Upper lobe of left lung (tissue), 6 donors: Measurements from ENCODE around the gene EXOC4. TPM values are rescaled to one million over a fixed set of nuclear protein-coding genes. Genes with fewer than 3 reads are reported as not detected.

Experiments
- ATAC-seq, 2 donors: fragments of 200-7000 bp; cut with Tn5 transposase; one replicate each; pipeline ENCODE4 v1.9.1; 2022; ENCODE audit warnings: mild to moderate bottlenecking in 2 of 2, moderate library complexity in 2 of 2; ENCODE audit not compliant: low FRiP score in 2 of 2
- DNase-seq, 2 donors: peaks; one replicate each; pipeline ENCODE4 v3.0.0-alpha.2; 2019 to 2020
- H3K27ac ChIP-seq, 4 donors: fragments of 200-600 bp; sonication (generic); one replicate each; pipeline ENCODE4 v1.5.1; 2016 to 2019
- H3K27me3 ChIP-seq, 4 donors: fragments of 200-600 bp; sonication (generic); one replicate each; pipeline ENCODE4 v1.5.1; 2017 to 2019
- H3K36me3 ChIP-seq, 4 donors: fragments of 200-600 bp; sonication (generic); one replicate each; pipeline ENCODE4 v1.5.1; 2016 to 2019
- H3K4me1 ChIP-seq, 4 donors: fragments of 200-600 bp; sonication (generic); one replicate each; pipeline ENCODE4 v1.5.1; 2018 to 2019
- H3K4me3 ChIP-seq, 4 donors: fragments of 200-600 bp; sonication (generic); one replicate each; pipeline ENCODE4 v1.5.1; 2017 to 2019; ENCODE audit warnings: mild to moderate bottlenecking in 2 of 4, moderate library complexity in 1 of 4
- H3K9me3 ChIP-seq, 4 donors: fragments of 200-600 bp; sonication (generic); one replicate each; pipeline ENCODE4 v1.5.1; 2018 to 2019
- CTCF ChIP-seq, 6 experiments: fragments of 450-650 bp in 4 of 6; fragments of 200-600 bp in 2 of 6; sonication (generic) in 2 of 6; IDR thresholded peaks; one replicate each; pipeline ENCODE4 v1.5.1; 2016 to 2019; ENCODE audit warnings: antibody characterized with exemption in 6 of 6
- EP300 ChIP-seq, 4 donors: sonication (generic); formaldehyde crosslinking; IDR thresholded peaks; one replicate each; pipeline ENCODE4 v1.5.1; 2017; ENCODE audit warnings: antibody characterized with exemption in 4 of 4, control low read depth in 2 of 4
- POLR2A ChIP-seq, 4 donors: fragments of 450-650 bp; IDR thresholded peaks; one replicate each; pipeline ENCODE4 v1.5.1; 2016 to 2017; ENCODE audit warnings: antibody characterized with exemption in 4 of 4, mild to moderate bottlenecking in 2 of 4
- POLR2AphosphoS5 ChIP-seq, 2 donors: sonication (generic); formaldehyde crosslinking; IDR thresholded peaks; one replicate each; pipeline ENCODE4 v1.5.1; 2017; ENCODE audit warnings: antibody characterized with exemption in 2 of 2
- WGBS, 2 donors: methylation state at CpG; one replicate each; pipeline ENCODE4 v1.1.5; 2017 to 2018; 5-methylcytosine and 5-hydroxymethylcytosine counted together
- total RNA-seq, 6 donors: library from RNA; depleted of rRNA in 4 of 6; stranded (reverse); fragments of >200 nt in 4 of 6; gene quantifications; one replicate each; pipeline versions ENCODE4 v1.1.0 to v1.2.1, GENCODE V29; 2016 to 2021
- donor health status: DM: no; HTN: no; CAD: no; lungs with moderate emphysema.
- donor health status: DM: no; HTN: yes; CAD: no; lungs with severe emphysema.

EXOC4 gene
- total RNA-seq, 6 donors from 2014 or later = 56.3 to 325 (median 99.4) TPM

GRCh38 chr7:133530682-133531081, 277.8 kb downstream of the EXOC4 start:
- 59 to 68% methylated on average over 4 of the region's 4 CpGs for WGBS, 2 donors
- H3K27me3 ChIP-seq = no peaks in the 10 kb centered on the region
- no peak overlapping the region for H3K4me3 ChIP-seq
- TF ChIP-seq CTCF (IDR thresholded peaks at IDR 0.05) (no peak), EP300 (IDR thresholded peaks at IDR 0.05) (no peak), POLR2AphosphoS5 (IDR thresholded peaks at IDR 0.05) (no peak), POLR2A (IDR thresholded peaks at IDR 0.05) (no peak)
- no peaks in the 10 kb centered on the region for H3K4me1 ChIP-seq
- ATAC-seq (peak in 1 of 2 donors; percentile 41), DNase-seq (no peak)
- no peaks in the 10 kb centered on the region for H3K9me3 ChIP-seq
- no peak overlapping the region for H3K27ac ChIP-seq
- no peaks in the 10 kb centered on the region for H3K36me3 ChIP-seq

- no peak for ATAC-seq
- Histone ChIP-seq H3K27ac (no peak overlapping the region), H3K4me1 (no peaks in the 10 kb centered on the region), H3K9me3 (no peaks in the 10 kb centered on the region), H3K27me3 (no peaks in the 10 kb centered on the region), H3K36me3 (no peaks in the 10 kb centered on the region), H3K4me3 (no peak overlapping the region)
- DNase-seq = no peak
- TF ChIP-seq POLR2A (IDR thresholded peaks at IDR 0.05) (no peak), CTCF (IDR thresholded peaks at IDR 0.05) (no peak), POLR2AphosphoS5 (IDR thresholded peaks at IDR 0.05) (no peak), EP300 (IDR thresholded peaks at IDR 0.05) (no peak)
- 89 to 97% methylated on average over 5 of the region's 5 CpGs for WGBS, 2 donors
Observed at GRCh38 chr7:133534816-133535215, 281.9 kb downstream of the EXOC4 start.

GRCh38 chr7:133535308-133535707, 282.4 kb downstream of the EXOC4 start:
- no peak for DNase-seq

GRCh38 chr7:133536450-133536849, 283.6 kb downstream of the EXOC4 start:
- Histone ChIP-seq H3K36me3 (no peaks in the 10 kb centered on the region), H3K27ac (no peak overlapping the region), H3K4me3 (no peak overlapping the region), H3K27me3 (no peaks in the 10 kb centered on the region), H3K9me3 (no peaks in the 10 kb centered on the region), H3K4me1 (no peaks in the 10 kb centered on the region)
- no peak for DNase-seq
- 95 to 97% methylated on average over 2 of the region's 2 CpGs for WGBS, 2 donors
- no peak for ATAC-seq
- TF ChIP-seq EP300 (IDR thresholded peaks at IDR 0.05) (no peak), CTCF (IDR thresholded peaks at IDR 0.05) (no peak), POLR2AphosphoS5 (IDR thresholded peaks at IDR 0.05) (no peak), POLR2A (IDR thresholded peaks at IDR 0.05) (no peak)

More at GRCh38 chr7:133535308-133535707, 282.4 kb downstream of the EXOC4 start:
- H3K9me3 ChIP-seq = no peaks in the 10 kb centered on the region
- H3K4me1 ChIP-seq = no peaks in the 10 kb centered on the region
- H3K27me3 ChIP-seq = no peaks in the 10 kb centered on the region
- no peak for ATAC-seq
- H3K36me3 ChIP-seq = no peaks in the 10 kb centered on the region
- no peak overlapping the region for H3K27ac ChIP-seq
- TF ChIP-seq EP300 (IDR thresholded peaks at IDR 0.05) (no peak), CTCF (IDR thresholded peaks at IDR 0.05) (no peak), POLR2A (IDR thresholded peaks at IDR 0.05) (no peak), POLR2AphosphoS5 (IDR thresholded peaks at IDR 0.05) (no peak)
- WGBS, 2 donors = 85 to 93% methylated on average over 2 of the region's 2 CpGs
- H3K4me3 ChIP-seq = no peak overlapping the region

GRCh38 chr7:133539016-133539415, 286.1 kb downstream of the EXOC4 start:
- H3K9me3 ChIP-seq = no peaks in the 10 kb centered on the region
- TF ChIP-seq CTCF (IDR thresholded peaks at IDR 0.05) (no peak), POLR2A (IDR thresholded peaks at IDR 0.05) (no peak), POLR2AphosphoS5 (IDR thresholded peaks at IDR 0.05) (no peak), EP300 (IDR thresholded peaks at IDR 0.05) (no peak)
- H3K27ac ChIP-seq = no peak overlapping the region
- no peaks in the 10 kb centered on the region for H3K36me3 ChIP-seq
- DNase-seq = no peak
- ATAC-seq = no peak
- 73 to 80% methylated on average over 2 of the region's 2 CpGs for WGBS, 2 donors
- H3K4me3 ChIP-seq = no peak overlapping the region
- H3K4me1 ChIP-seq = no peaks in the 10 kb centered on the region
- H3K27me3 ChIP-seq = no peaks in the 10 kb centered on the region
